Effector memory CD4-positive, alpha-beta T cell (primary cell): ENCODE data around the gene SLC6A8.

Experiments
- DNase-seq, 3 donors: peaks; one replicate each; pipeline ENCODE4 v3.0.0-alpha.2; 2020
- H3K27ac ChIP-seq: 2 replicates; pipeline ENCODE4 v1.7.0; 2013; ENCODE audit warnings: mild to moderate bottlenecking, low read length, moderate library complexity; ENCODE audit not compliant: insufficient read depth, poor library complexity, severe bottlenecking
- H3K27me3 ChIP-seq: replicated peaks from 2 replicates; pipeline ENCODE4 v1.7.0; 2013; ENCODE audit warnings: mild to moderate bottlenecking, low read length; ENCODE audit not compliant: insufficient read depth, control insufficient read depth, poor library complexity, severe bottlenecking
- H3K36me3 ChIP-seq: 2 replicates; pipeline ENCODE4 v1.7.0; 2013; ENCODE audit warnings: mild to moderate bottlenecking, low read length, moderate library complexity; ENCODE audit not compliant: control insufficient read depth, insufficient read depth
- H3K4me1 ChIP-seq: 2 replicates; pipeline ENCODE4 v1.7.0; 2013; ENCODE audit warnings: low read length, mild to moderate bottlenecking; ENCODE audit not compliant: control insufficient read depth, insufficient read depth, poor library complexity, severe bottlenecking
- H3K4me3 ChIP-seq: 2 replicates; pipeline ENCODE4 v1.7.0; 2013; ENCODE audit warnings: low read length, low read depth, mild to moderate bottlenecking; ENCODE audit not compliant: insufficient read depth, poor library complexity, severe bottlenecking
- H3K9me3 ChIP-seq: 2 replicates; pipeline ENCODE4 v1.7.0; 2013; ENCODE audit warnings: mild to moderate bottlenecking, low read length, moderate library complexity; ENCODE audit not compliant: control insufficient read depth

Gene SLC6A8

DNA sequence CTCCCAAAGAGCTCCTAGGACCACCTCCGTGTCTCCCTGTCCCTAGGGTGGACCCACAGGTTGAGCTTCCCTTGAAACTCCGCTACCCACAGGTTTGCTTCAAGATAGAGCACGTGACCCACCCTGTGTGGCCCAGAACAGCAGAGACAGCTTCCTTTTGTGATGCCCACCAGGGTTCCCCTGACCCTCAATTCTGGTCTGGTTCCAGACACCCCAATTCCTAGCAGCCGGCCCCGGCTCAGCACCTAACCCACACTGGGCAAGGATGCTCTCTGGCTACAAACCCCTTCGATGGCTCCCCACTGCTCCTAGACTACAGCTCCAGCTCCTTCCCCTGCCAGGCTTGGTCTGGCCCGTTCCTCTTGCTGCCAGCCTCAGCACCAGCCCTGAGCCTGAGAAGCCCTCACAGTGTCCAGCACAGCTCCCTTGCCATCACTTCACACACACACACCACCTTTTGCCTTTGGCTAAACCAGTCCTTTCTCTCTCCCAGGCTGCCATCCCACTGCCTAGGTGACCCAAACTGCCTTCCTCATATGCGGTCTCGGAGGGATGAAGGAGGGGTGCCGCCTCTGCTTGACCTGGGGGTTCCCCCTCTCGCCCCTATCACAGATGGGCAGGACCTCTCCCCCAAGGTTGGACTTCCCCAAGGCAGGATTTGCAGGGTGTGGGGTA lies 20.3 kb upstream of the SLC6A8 start:
- DNase-seq, result no peak
- H3K9me3 ChIP-seq, result no peaks in the 10 kb centered on the region
- no peak overlapping the region for H3K4me3 ChIP-seq
- no peaks in the 10 kb centered on the region for H3K4me1 ChIP-seq
- H3K36me3 ChIP-seq, result no peaks in the 10 kb centered on the region
- no peaks in the 10 kb centered on the region for H3K27me3 ChIP-seq
- H3K27ac ChIP-seq, result no peak overlapping the region

DNA sequence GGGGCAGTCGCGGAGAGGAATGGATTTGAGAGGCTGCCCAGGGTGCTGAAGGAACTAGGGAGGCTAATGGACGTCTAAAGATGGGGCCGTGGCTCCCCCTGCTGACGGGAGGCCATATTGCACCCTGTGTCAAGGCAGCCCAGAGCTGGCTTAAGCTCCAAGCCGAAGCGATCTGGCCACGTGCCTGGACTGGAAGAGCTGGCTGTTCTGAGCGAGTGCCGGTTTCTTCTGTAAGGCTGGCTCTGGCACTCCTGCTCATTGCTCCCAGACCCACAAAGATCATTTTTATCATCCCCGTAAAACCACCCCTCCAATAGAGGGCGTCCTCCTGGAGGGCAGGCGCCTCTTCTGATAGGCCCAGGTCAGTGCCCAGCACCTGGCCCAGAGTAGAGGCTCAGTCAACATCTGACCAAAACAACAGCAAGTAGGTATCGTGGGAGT lies 19.8 kb upstream of the SLC6A8 start:
- Histone ChIP-seq H3K4me1 (no peaks in the 10 kb centered on the region), H3K27me3 (no peaks in the 10 kb centered on the region), H3K9me3 (no peaks in the 10 kb centered on the region), H3K4me3 (no peak overlapping the region), H3K27ac (no peak overlapping the region), H3K36me3 (no peaks in the 10 kb centered on the region)
- peak; percentile 54 to 67 (median 61) for DNase-seq

- DNase-seq, result no peak
- H3K27ac ChIP-seq, result no peak overlapping the region
- H3K9me3 ChIP-seq, result no peaks in the 10 kb centered on the region
- H3K27me3 ChIP-seq, result no peaks in the 10 kb centered on the region
- H3K36me3 ChIP-seq, result no peaks in the 10 kb centered on the region
- H3K4me3 ChIP-seq, result no peak overlapping the region
- H3K4me1 ChIP-seq, result no peaks in the 10 kb centered on the region
Measured at GRCh38 chrX:153668423-153669173, 19.1 kb upstream of the SLC6A8 start.

GRCh38 chrX:153669174-153669890 lies 18.4 kb upstream of the SLC6A8 start:
- Histone ChIP-seq H3K36me3 (no peaks in the 10 kb centered on the region), H3K9me3 (no peaks in the 10 kb centered on the region), H3K4me1 (no peaks in the 10 kb centered on the region), H3K27ac (no peak overlapping the region), H3K27me3 (no peaks in the 10 kb centered on the region), H3K4me3 (no peak overlapping the region)
- DNase-seq, result peak in 1 of 3 donors; percentile 8

DNA sequence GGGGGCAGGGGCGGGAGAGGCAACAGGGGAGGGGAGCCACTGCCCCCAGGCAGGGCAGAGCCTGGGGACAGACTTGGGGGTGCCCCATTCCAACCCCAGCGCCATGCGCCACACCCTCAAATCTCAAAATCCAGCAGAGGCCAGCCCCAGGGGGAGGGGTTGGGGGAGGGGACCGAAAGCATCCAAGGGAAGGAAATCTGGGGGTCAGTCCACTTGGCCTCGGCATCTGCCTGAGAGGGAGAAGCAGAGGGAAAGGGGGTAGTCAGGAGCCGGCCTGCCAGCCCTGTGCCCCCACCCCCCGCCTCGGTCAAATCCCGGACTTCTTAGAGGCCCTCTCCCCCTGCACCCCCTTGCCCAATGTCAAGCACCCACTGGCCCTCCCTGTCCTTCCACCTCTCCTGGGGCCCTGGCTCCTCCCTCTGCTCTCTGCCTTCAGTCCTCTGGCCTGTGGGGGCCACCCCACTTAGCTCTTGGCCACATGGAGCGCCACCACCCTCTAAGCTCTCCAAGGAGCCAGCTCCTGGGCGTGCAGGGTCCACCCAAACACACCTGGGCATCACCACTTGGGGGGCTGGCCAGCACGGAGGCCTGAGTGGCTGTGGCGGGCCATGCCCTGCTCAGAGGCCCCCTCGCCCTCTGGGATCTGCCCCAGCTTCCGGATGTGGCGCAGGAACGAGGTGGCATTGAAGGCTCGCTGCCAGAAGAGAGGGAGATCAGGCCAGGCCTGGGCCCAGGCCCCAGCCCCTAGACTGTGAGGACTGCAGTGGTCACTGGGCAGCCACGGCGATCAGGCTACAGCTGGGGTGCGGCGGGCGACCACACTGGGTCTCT lies 17.6 kb upstream of the SLC6A8 start:
- H3K4me3 ChIP-seq, result no peak overlapping the region
- H3K36me3 ChIP-seq, result no peaks in the 10 kb centered on the region
- H3K27ac ChIP-seq, result no peak overlapping the region
- no peak for DNase-seq
- H3K4me1 ChIP-seq, result no peaks in the 10 kb centered on the region
- H3K9me3 ChIP-seq, result no peaks in the 10 kb centered on the region
- no peaks in the 10 kb centered on the region for H3K27me3 ChIP-seq

DNA sequence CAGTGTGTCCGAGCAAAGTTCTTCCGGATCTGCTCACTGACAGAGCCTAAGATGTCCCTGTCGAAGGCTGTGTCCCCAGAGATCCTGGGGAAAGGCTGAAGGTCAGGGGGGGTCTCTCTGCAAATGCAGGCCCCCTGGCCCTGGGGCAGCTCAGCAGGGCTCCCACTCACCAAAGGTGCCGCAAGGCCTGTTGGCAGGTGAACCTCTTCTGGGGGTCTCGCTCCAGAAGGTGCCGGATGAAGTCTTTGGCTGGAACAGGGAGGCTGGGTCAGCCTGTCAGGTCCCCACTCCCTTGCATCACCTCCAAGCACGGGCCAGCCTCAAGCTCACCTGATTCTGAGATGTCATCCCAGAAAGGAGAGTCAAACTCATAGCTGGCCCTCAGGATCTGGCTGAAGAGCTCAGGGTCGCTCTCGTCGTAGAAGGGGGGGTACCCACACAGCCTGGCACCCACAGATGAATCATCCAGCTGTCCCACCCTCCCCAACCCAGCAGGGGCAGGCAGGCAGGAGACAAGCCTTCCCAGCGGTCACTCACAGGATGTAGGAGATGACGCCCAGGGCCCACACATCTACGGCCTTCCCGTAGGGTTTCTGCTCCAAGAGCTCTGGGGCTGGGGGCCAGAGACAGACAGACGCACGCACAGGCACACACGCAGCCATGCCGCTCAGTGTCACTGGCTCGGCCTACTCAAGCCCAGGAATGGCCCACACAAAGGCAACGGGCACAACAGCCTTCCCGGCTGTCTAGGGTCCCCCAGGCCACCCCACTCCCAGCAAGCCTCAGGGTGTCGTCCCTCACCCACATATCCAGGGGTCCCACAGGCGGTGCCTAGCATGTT lies 16.8 kb upstream of the SLC6A8 start:
- H3K27me3 ChIP-seq, result no peaks in the 10 kb centered on the region
- H3K9me3 ChIP-seq, result no peaks in the 10 kb centered on the region
- no peaks in the 10 kb centered on the region for H3K4me1 ChIP-seq

GRCh38 chrX:153671589-153672530 lies 15.9 kb upstream of the SLC6A8 start:
- no peak for DNase-seq
- no peak overlapping the region for H3K27ac ChIP-seq
- H3K4me1 ChIP-seq, result no peaks in the 10 kb centered on the region
- no peaks in the 10 kb centered on the region for H3K27me3 ChIP-seq
- H3K4me3 ChIP-seq, result no peak overlapping the region
- H3K9me3 ChIP-seq, result no peaks in the 10 kb centered on the region
- H3K36me3 ChIP-seq, result no peaks in the 10 kb centered on the region

More for the DNA sequence above, 16.8 kb upstream of the SLC6A8 start:
- DNase-seq, result no peak
- Histone ChIP-seq H3K36me3 (no peaks in the 10 kb centered on the region), H3K4me3 (no peak overlapping the region), H3K27ac (no peak overlapping the region)

- H3K4me1 ChIP-seq, result no peaks in the 10 kb centered on the region
- H3K9me3 ChIP-seq, result no peaks in the 10 kb centered on the region
- no peaks in the 10 kb centered on the region for H3K36me3 ChIP-seq
- no peak overlapping the region for H3K27ac ChIP-seq
- no peak overlapping the region for H3K4me3 ChIP-seq
- DNase-seq, result no peak
- no peaks in the 10 kb centered on the region for H3K27me3 ChIP-seq
Measured at GRCh38 chrX:153672531-153673427, 14.9 kb upstream of the SLC6A8 start.
